Astrocyte (in vitro differentiated cells and primary cell): ENCODE data around the gene LTC4S. TPM values are rescaled to one million over a fixed set of nuclear protein-coding genes. Genes with fewer than 3 reads are reported as not detected.

ENCODE experiments used
- DNase-seq: peaks from one replicate; pipeline ENCODE4 v3.0.0-alpha.2; 2010; ENCODE audit warnings: low read depth
- FAIRE-seq: peaks from 2 replicates; lab custom pipeline; 2011; peaks lifted over from hg19 to GRCh38; lab: Jason Lieb, UNC
- H2AFZ ChIP-seq: 2 replicates; pipeline ENCODE4 v1.6.0; 2012; ENCODE audit warnings: low read depth, low read length, inconsistent platforms
- H3K27ac ChIP-seq: 2 replicates; pipeline ENCODE4 v1.5.1; 2011; ENCODE audit warnings: low read depth, low read length, inconsistent platforms
- H3K27me3 ChIP-seq: 2 replicates; pipeline ENCODE4 v1.6.0; 2011; ENCODE audit warnings: low read length, inconsistent platforms; ENCODE audit not compliant: insufficient read depth
- H3K36me3 ChIP-seq: 2 replicates; pipeline ENCODE4 v1.5.1; 2011; ENCODE audit warnings: low read length, inconsistent platforms; ENCODE audit not compliant: insufficient read depth
- H3K4me1 ChIP-seq: 2 replicates; pipeline ENCODE4 v1.5.1; 2011; ENCODE audit warnings: low read length, inconsistent platforms; ENCODE audit not compliant: insufficient read depth
- H3K4me2 ChIP-seq: 2 replicates; pipeline ENCODE4 v1.6.0; 2012; ENCODE audit warnings: low read length, inconsistent platforms
- H3K4me3 ChIP-seq: 2 replicates; pipeline ENCODE4 v1.5.1; 2011; ENCODE audit warnings: low read depth, mild to moderate bottlenecking, low read length, inconsistent platforms; ENCODE audit not compliant: insufficient read depth
- H3K79me2 ChIP-seq: 2 replicates; pipeline ENCODE4 v1.6.0; 2012; ENCODE audit warnings: mild to moderate bottlenecking, low read length, inconsistent platforms; ENCODE audit not compliant: insufficient read depth
- H3K9ac ChIP-seq: 2 replicates; pipeline ENCODE4 v1.6.0; 2012; ENCODE audit warnings: mild to moderate bottlenecking, low read length, inconsistent platforms
- H3K9me3 ChIP-seq: 2 replicates; pipeline ENCODE4 v1.5.1; 2012; ENCODE audit warnings: low read depth, mild to moderate bottlenecking, low read length, inconsistent platforms; ENCODE audit not compliant: insufficient read depth
- H4K20me1 ChIP-seq: 2 replicates; pipeline ENCODE4 v1.6.0; 2012; ENCODE audit warnings: low read length, inconsistent platforms; ENCODE audit not compliant: insufficient read depth
- H3K27ac Mint-ChIP-seq: one replicate; pipeline ENCODE4 v1.8.0; 2021; ENCODE audit warnings: mild to moderate bottlenecking, mixed read lengths; ENCODE audit not compliant: unreplicated experiment
- H3K27me3 Mint-ChIP-seq: one replicate; pipeline ENCODE4 v1.8.0; 2021; ENCODE audit warnings: low read depth, mixed read lengths; ENCODE audit not compliant: unreplicated experiment
- H3K36me3 Mint-ChIP-seq: one replicate; pipeline ENCODE4 v1.8.0; 2021; ENCODE audit warnings: low read depth, mixed read lengths; ENCODE audit not compliant: unreplicated experiment
- H3K4me1 Mint-ChIP-seq: one replicate; pipeline ENCODE4 v1.8.0; 2021; ENCODE audit warnings: low read depth, mixed read lengths; ENCODE audit not compliant: unreplicated experiment
- H3K4me3 Mint-ChIP-seq: one replicate; pipeline ENCODE4 v1.8.0; 2021; ENCODE audit warnings: mild to moderate bottlenecking, moderate library complexity, mixed read lengths; ENCODE audit not compliant: unreplicated experiment
- H3K9me3 Mint-ChIP-seq: one replicate; pipeline ENCODE4 v1.8.0; 2021; ENCODE audit warnings: mild to moderate bottlenecking, mixed read lengths; ENCODE audit not compliant: unreplicated experiment
- CTCF ChIP-seq: IDR thresholded peaks from 2 replicates; pipeline ENCODE4 v1.5.1; 2011; ENCODE audit warnings: low read depth, mild to moderate bottlenecking, inconsistent platforms, low read length, moderate library complexity; ENCODE audit not compliant: insufficient read depth
- EZH2 ChIP-seq: IDR thresholded peaks from 2 replicates; pipeline ENCODE4 v1.6.1; 2012; ENCODE audit warnings: mild to moderate bottlenecking, low read length, inconsistent platforms; ENCODE audit not compliant: insufficient read depth
- total RNA-seq: library from RNA; stranded (reverse); gene quantifications from 2 replicates; pipeline ENCODE4 v1.2.1, GENCODE V29; 2021

LTC4S gene
- total RNA-seq, 1 donor from 2014 or later, result 1.3 TPM

- H3K4me1 ChIP-seq, result peaks cover 9% of the 10 kb centered on the region
- no peaks in the 10 kb centered on the region for H4K20me1 ChIP-seq
- H3K9me3 Mint-ChIP-seq, result no peaks in the 10 kb centered on the region
- H2AFZ ChIP-seq, result no peak overlapping the region
- no peak overlapping the region for H3K27ac Mint-ChIP-seq
- no peak overlapping the region for H3K4me2 ChIP-seq
- no peak for FAIRE-seq
- peaks cover under 1% of the 10 kb centered on the region for H3K4me1 Mint-ChIP-seq
- no peak overlapping the region for H3K27ac ChIP-seq
- H3K36me3 Mint-ChIP-seq, result peaks cover 16% of the 10 kb centered on the region
- DNase-seq, result no peak
- no peaks in the 10 kb centered on the region for H3K27me3 Mint-ChIP-seq
- H3K9ac ChIP-seq, result no peak overlapping the region
- no peaks in the 10 kb centered on the region for H3K79me2 ChIP-seq
- H3K4me3 ChIP-seq, result no peak overlapping the region
- no peaks in the 10 kb centered on the region for H3K27me3 ChIP-seq
- TF ChIP-seq CTCF (no peak), EZH2 (no peak)
- H3K4me3 Mint-ChIP-seq, result no peak overlapping the region
- no peaks in the 10 kb centered on the region for H3K36me3 ChIP-seq
- no peaks in the 10 kb centered on the region for H3K9me3 ChIP-seq
Observed at GRCh38 chr5:179812997-179813607, 19.3 kb downstream of the LTC4S start.

- no peaks in the 10 kb centered on the region for H3K27me3 ChIP-seq
- Mint-ChIP-seq H3K4me1 (peaks cover 2% of the 10 kb centered on the region), H3K36me3 (peaks cover 16% of the 10 kb centered on the region), H3K27me3 (no peaks in the 10 kb centered on the region), H3K9me3 (no peaks in the 10 kb centered on the region), H3K27ac (peak overlapping the region; percentile 58), H3K4me3 (no peak overlapping the region)
- TF ChIP-seq EZH2 (no peak), CTCF (no peak)
- DNase-seq (no peak), FAIRE-seq (no peak)
- no peak overlapping the region for H3K27ac ChIP-seq
- peaks cover 18% of the 10 kb centered on the region for H3K4me1 ChIP-seq
- H3K9me3 ChIP-seq, result no peaks in the 10 kb centered on the region
- H3K4me2 ChIP-seq, result no peak overlapping the region
- H3K79me2 ChIP-seq, result no peaks in the 10 kb centered on the region
- H3K36me3 ChIP-seq, result no peaks in the 10 kb centered on the region
- no peak overlapping the region for H2AFZ ChIP-seq
- H3K9ac ChIP-seq, result no peak overlapping the region
- no peaks in the 10 kb centered on the region for H4K20me1 ChIP-seq
- no peak overlapping the region for H3K4me3 ChIP-seq
Observed at GRCh38 chr5:179814090-179814489, 20.3 kb downstream of the LTC4S start.

GRCh38 chr5:179815491-179816249, 21.9 kb downstream of the LTC4S start:
- H3K4me2 ChIP-seq, result no peak overlapping the region
- no peak for FAIRE-seq
- Mint-ChIP-seq H3K9me3 (no peaks in the 10 kb centered on the region), H3K27ac (no peak overlapping the region), H3K27me3 (no peaks in the 10 kb centered on the region), H3K36me3 (peaks cover 15% of the 10 kb centered on the region), H3K4me1 (peaks cover 5% of the 10 kb centered on the region), H3K4me3 (no peak overlapping the region)
- peaks cover 9% of the 10 kb centered on the region for H3K79me2 ChIP-seq
- H2AFZ ChIP-seq, result no peak overlapping the region
- H3K9ac ChIP-seq, result no peak overlapping the region
- H3K4me1 ChIP-seq, result peaks cover 33% of the 10 kb centered on the region
- H3K9me3 ChIP-seq, result no peaks in the 10 kb centered on the region
- no peaks in the 10 kb centered on the region for H3K27me3 ChIP-seq
- H4K20me1 ChIP-seq, result no peaks in the 10 kb centered on the region
- no peak overlapping the region for H3K27ac ChIP-seq
- no peaks in the 10 kb centered on the region for H3K36me3 ChIP-seq
- H3K4me3 ChIP-seq, result no peak overlapping the region
- TF ChIP-seq EZH2 (no peak), CTCF (no peak)
- DNase-seq, result no peak
